ENCODE data around the gene IZUMO2. TPM values are rescaled to one million over a fixed set of nuclear protein-coding genes. Genes with fewer than 3 reads are reported as not detected.

Gene IZUMO2
- total RNA-seq, 2 experiments from 2014 or later = not detected

GRCh38 chr19:50197348-50197747, 34.3 kb upstream of the IZUMO2 start:
- DNase-seq = no peak
- Mint-ChIP-seq H3K4me3 (no peak overlapping the region), H3K36me3 (ENCODE audit: low read depth) (no peaks in the 10 kb centered on the region), H3K27ac (no peak overlapping the region), H3K27me3 (peaks cover 14% of the 10 kb centered on the region), H3K9me3 (no peaks in the 10 kb centered on the region), H3K4me1 (no peaks in the 10 kb centered on the region)
- CTCF ChIA-PET = no interaction called here
- POLR2A ChIA-PET = no interaction called here

- DNase-seq = no peak
- POLR2A ChIA-PET = no interaction called here
- CTCF ChIA-PET = no interaction called here
- Mint-ChIP-seq H3K4me3 (no peak overlapping the region), H3K36me3 (ENCODE audit: low read depth) (no peaks in the 10 kb centered on the region), H3K27me3 (peaks cover 7% of the 10 kb centered on the region), H3K9me3 (no peaks in the 10 kb centered on the region), H3K4me1 (no peaks in the 10 kb centered on the region), H3K27ac (no peak overlapping the region)
Observed at GRCh38 chr19:50196322-50196932, 33.3 kb upstream of the IZUMO2 start.

GRCh38 chr19:50195224-50195623, 32.1 kb upstream of the IZUMO2 start:
- Mint-ChIP-seq H3K4me3 (no peak overlapping the region), H3K36me3 (ENCODE audit: low read depth) (no peaks in the 10 kb centered on the region), H3K9me3 (no peaks in the 10 kb centered on the region), H3K4me1 (no peaks in the 10 kb centered on the region), H3K27me3 (peaks cover 7% of the 10 kb centered on the region), H3K27ac (no peak overlapping the region)
- ChIA-PET CTCF (no interaction called here), POLR2A (no interaction called here)
- no peak for DNase-seq

- no peaks in the 10 kb centered on the region for H3K9me3 Mint-ChIP-seq
- peaks cover 7% of the 10 kb centered on the region for H3K27me3 Mint-ChIP-seq
- CTCF ChIA-PET = no interaction called here
- H3K4me1 Mint-ChIP-seq = no peaks in the 10 kb centered on the region
- no peak for DNase-seq
- POLR2A ChIA-PET = interaction anchor here (1.3 kb wide), 1 partner anchor 143 kb away, joined by 6 read pairs; no protein-coding TSS in a partner anchor
- H3K4me3 Mint-ChIP-seq = no peak overlapping the region
- no peaks in the 10 kb centered on the region for H3K36me3 Mint-ChIP-seq (ENCODE audit: low read depth)
- H3K27ac Mint-ChIP-seq = no peak overlapping the region
Observed at GRCh38 chr19:50192463-50193211, 29.6 kb upstream of the IZUMO2 start.

- H3K27me3 Mint-ChIP-seq = peaks cover 7% of the 10 kb centered on the region
- ChIA-PET CTCF (no interaction called here), POLR2A (no interaction called here)
- H3K36me3 Mint-ChIP-seq (ENCODE audit: low read depth) = no peaks in the 10 kb centered on the region
- DNase-seq = no peak
- no peaks in the 10 kb centered on the region for H3K4me1 Mint-ChIP-seq
- H3K4me3 Mint-ChIP-seq = no peak overlapping the region
- no peaks in the 10 kb centered on the region for H3K9me3 Mint-ChIP-seq
- H3K27ac Mint-ChIP-seq = no peak overlapping the region
Observed at GRCh38 chr19:50191216-50191615, 28.1 kb upstream of the IZUMO2 start.

GRCh38 chr19:50190439-50190891, 27.4 kb upstream of the IZUMO2 start:
- Mint-ChIP-seq H3K27ac (no peak overlapping the region), H3K36me3 (ENCODE audit: low read depth) (no peaks in the 10 kb centered on the region), H3K4me1 (no peaks in the 10 kb centered on the region), H3K9me3 (no peaks in the 10 kb centered on the region), H3K4me3 (no peak overlapping the region), H3K27me3 (peaks cover 7% of the 10 kb centered on the region)
- ChIA-PET POLR2A (no interaction called here), CTCF (no interaction called here)
- no peak for DNase-seq

GRCh38 chr19:50189331-50189730, 26.2 kb upstream of the IZUMO2 start:
- Mint-ChIP-seq H3K27ac (no peak overlapping the region), H3K4me3 (no peak overlapping the region), H3K36me3 (ENCODE audit: low read depth) (no peaks in the 10 kb centered on the region), H3K9me3 (no peaks in the 10 kb centered on the region), H3K27me3 (peaks cover 7% of the 10 kb centered on the region), H3K4me1 (no peaks in the 10 kb centered on the region)
- POLR2A ChIA-PET = no interaction called here
- CTCF ChIA-PET = no interaction called here
- DNase-seq = no peak

- H3K27me3 Mint-ChIP-seq = peaks cover 5% of the 10 kb centered on the region
- ChIA-PET CTCF (no interaction called here), POLR2A (no interaction called here)
- H3K36me3 Mint-ChIP-seq (ENCODE audit: low read depth) = no peaks in the 10 kb centered on the region
- H3K4me3 Mint-ChIP-seq = no peak overlapping the region
- DNase-seq = no peak
- H3K9me3 Mint-ChIP-seq = no peaks in the 10 kb centered on the region
- no peaks in the 10 kb centered on the region for H3K4me1 Mint-ChIP-seq
- H3K27ac Mint-ChIP-seq = no peak overlapping the region
Observed at GRCh38 chr19:50187937-50188336, 24.9 kb upstream of the IZUMO2 start.

- no peak overlapping the region for H3K27ac Mint-ChIP-seq
- no peaks in the 10 kb centered on the region for H3K27me3 Mint-ChIP-seq
- ChIA-PET CTCF (no interaction called here), POLR2A (no interaction called here)
- DNase-seq = no peak
- no peaks in the 10 kb centered on the region for H3K9me3 Mint-ChIP-seq
- H3K4me1 Mint-ChIP-seq = no peaks in the 10 kb centered on the region
- H3K36me3 Mint-ChIP-seq (ENCODE audit: low read depth) = no peaks in the 10 kb centered on the region
- H3K4me3 Mint-ChIP-seq = no peak overlapping the region
Observed at GRCh38 chr19:50184196-50184595, 21.1 kb upstream of the IZUMO2 start.

GRCh38 chr19:50181121-50181520, 18.0 kb upstream of the IZUMO2 start:
- H3K36me3 Mint-ChIP-seq (ENCODE audit: low read depth) = no peaks in the 10 kb centered on the region
- CTCF ChIA-PET = no interaction called here
- H3K4me3 Mint-ChIP-seq = no peak overlapping the region
- H3K9me3 Mint-ChIP-seq = no peaks in the 10 kb centered on the region
- DNase-seq = no peak
- no peaks in the 10 kb centered on the region for H3K4me1 Mint-ChIP-seq
- H3K27ac Mint-ChIP-seq = no peak overlapping the region
- POLR2A ChIA-PET = no interaction called here
- no peaks in the 10 kb centered on the region for H3K27me3 Mint-ChIP-seq

GRCh38 chr19:50178859-50179537, 15.9 kb upstream of the IZUMO2 start:
- Mint-ChIP-seq H3K36me3 (ENCODE audit: low read depth) (no peaks in the 10 kb centered on the region), H3K4me1 (no peaks in the 10 kb centered on the region), H3K4me3 (no peak overlapping the region), H3K27me3 (no peaks in the 10 kb centered on the region), H3K9me3 (no peaks in the 10 kb centered on the region), H3K27ac (no peak overlapping the region)
- DNase-seq = no peak
- ChIA-PET POLR2A (no interaction called here), CTCF (no interaction called here)

GRCh38 chr19:50178320-50178719, 15.2 kb upstream of the IZUMO2 start:
- Mint-ChIP-seq H3K27ac (no peak overlapping the region), H3K36me3 (ENCODE audit: low read depth) (no peaks in the 10 kb centered on the region), H3K27me3 (no peaks in the 10 kb centered on the region), H3K9me3 (no peaks in the 10 kb centered on the region), H3K4me1 (peaks cover 2% of the 10 kb centered on the region), H3K4me3 (no peak overlapping the region)
- POLR2A ChIA-PET = no interaction called here
- no peak for DNase-seq
- CTCF ChIA-PET = no interaction called here

GRCh38 chr19:50176775-50177174, 13.7 kb upstream of the IZUMO2 start:
- no peak overlapping the region for H3K27ac Mint-ChIP-seq
- H3K9me3 Mint-ChIP-seq = no peaks in the 10 kb centered on the region
- no peak overlapping the region for H3K4me3 Mint-ChIP-seq
- DNase-seq = no peak
- H3K36me3 Mint-ChIP-seq (ENCODE audit: low read depth) = no peaks in the 10 kb centered on the region
- H3K27me3 Mint-ChIP-seq = no peaks in the 10 kb centered on the region
- CTCF ChIA-PET = no interaction called here
- POLR2A ChIA-PET = no interaction called here
- H3K4me1 Mint-ChIP-seq = peaks cover 8% of the 10 kb centered on the region

GRCh38 chr19:50175924-50176323, 12.8 kb upstream of the IZUMO2 start:
- no peaks in the 10 kb centered on the region for H3K36me3 Mint-ChIP-seq (ENCODE audit: low read depth)
- H3K4me3 Mint-ChIP-seq = no peak overlapping the region
- ChIA-PET POLR2A (no interaction called here), CTCF (no interaction called here)
- no peak for DNase-seq
- H3K4me1 Mint-ChIP-seq = peaks cover 8% of the 10 kb centered on the region
- H3K27me3 Mint-ChIP-seq = no peaks in the 10 kb centered on the region
- H3K9me3 Mint-ChIP-seq = no peaks in the 10 kb centered on the region
- no peak overlapping the region for H3K27ac Mint-ChIP-seq

Data from activated CD4-positive, alpha-beta memory T cell treated with anti-CD3 and anti-CD28 coated beads, Interleukin-2, amount 10 ng/mL, durations not matched to agents 7 days and 5 days (primary cell).